MCF 10A (cell line): ENCODE measurements around the gene ABHD16B. TPM values are rescaled to one million over a fixed set of nuclear protein-coding genes. Genes with fewer than 3 reads are reported as not detected.

Experiments
- BruUV-seq: library from RNA; stranded (reverse); fragments of 400-500 nt; replicated peaks from 2 replicates; lab custom pipeline; 2021; lab: Mats Ljungman, UMichigan
- CTCF ChIA-PET: fragments of 300-600 bp; sonication (Branson Sonifier 250); formaldehyde crosslinking; extraction: SDS; loops from one replicate; lab custom pipeline; 2021; ENCODE audit warnings: antibody characterized with exemption, inconsistent platforms; lab: Yijun Ruan, JAX
- POLR2A ChIA-PET: fragments of 300-600, 350-650 bp; sonication (Branson Sonifier 250); formaldehyde crosslinking; extraction: SDS; loops from one replicate; lab custom pipeline; 2020; ENCODE audit warnings: antibody characterized with exemption, inconsistent platforms; lab: Yijun Ruan, JAX
- DNase-seq: peaks from one replicate; pipeline ENCODE4 v3.0.0-alpha.2; 2018; ENCODE audit not compliant: unreplicated experiment
- H3K27ac Mint-ChIP-seq: one replicate; pipeline ENCODE4 v1.8.0; 2022; ENCODE audit warnings: mild to moderate bottlenecking, low read depth, mixed read lengths; ENCODE audit not compliant: unreplicated experiment
- H3K27me3 Mint-ChIP-seq: one replicate; pipeline ENCODE4 v1.8.0; 2022; ENCODE audit warnings: mixed read lengths; ENCODE audit not compliant: insufficient read depth, unreplicated experiment
- H3K36me3 Mint-ChIP-seq: one replicate; pipeline ENCODE4 v1.8.0; 2022; ENCODE audit warnings: mild to moderate bottlenecking, moderate library complexity, mixed read lengths; ENCODE audit not compliant: insufficient read depth, unreplicated experiment
- H3K4me1 Mint-ChIP-seq: one replicate; pipeline ENCODE4 v1.8.0; 2022; ENCODE audit warnings: mixed read lengths; ENCODE audit not compliant: insufficient read depth, unreplicated experiment
- H3K4me3 Mint-ChIP-seq: one replicate; pipeline ENCODE4 v1.8.0; 2022; ENCODE audit warnings: mild to moderate bottlenecking, moderate library complexity, mixed read lengths; ENCODE audit not compliant: unreplicated experiment
- H3K9me3 Mint-ChIP-seq: one replicate; pipeline ENCODE4 v1.8.0; 2022; ENCODE audit warnings: mixed read lengths; ENCODE audit not compliant: unreplicated experiment
- intact Hi-C: fragments of 100-400 bp; cut with micrococcal nuclease; formaldehyde crosslinking; loops from 2 replicates; pipeline ENCODE4 v1.14.1; 2022
- total RNA-seq: library from RNA; stranded (reverse); gene quantifications from 2 replicates; pipeline ENCODE4 v1.2.3, GENCODE V29; 2022
- TF ChIP-seq, protein P1 (sequence below): fragments of 200-600 bp; IDR thresholded peaks from one replicate; pipeline ENCODE4 v1.8.0; 2022; ENCODE audit warnings: antibody characterized with exemption, mild to moderate bottlenecking; ENCODE audit not compliant: unreplicated experiment

Gene ABHD16B
- total RNA-seq, 1 experiment from 2014 or later = not detected

DNA sequence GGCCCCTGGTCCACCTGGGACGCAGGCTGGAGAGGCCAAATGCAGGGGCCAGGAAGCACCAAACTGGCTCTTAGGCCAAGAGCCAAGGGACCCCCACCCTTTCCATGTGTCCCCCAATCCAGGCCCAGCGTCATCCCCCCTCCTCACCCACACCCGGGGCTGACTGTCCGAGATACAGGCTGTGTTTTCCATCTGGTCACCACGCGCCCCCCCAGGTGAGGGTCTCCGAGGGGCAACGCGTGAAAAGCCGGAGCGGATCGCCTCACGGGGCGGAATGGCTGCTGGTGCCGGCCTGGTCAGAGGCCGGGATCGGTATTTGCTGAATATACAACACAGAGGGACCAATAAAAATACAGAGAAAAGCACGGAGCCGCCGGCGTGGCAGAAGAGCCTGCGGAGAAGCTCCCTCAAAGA lies 5.2 kb upstream of the ABHD16B start:
- TF ChIP-seq, protein P1, sequence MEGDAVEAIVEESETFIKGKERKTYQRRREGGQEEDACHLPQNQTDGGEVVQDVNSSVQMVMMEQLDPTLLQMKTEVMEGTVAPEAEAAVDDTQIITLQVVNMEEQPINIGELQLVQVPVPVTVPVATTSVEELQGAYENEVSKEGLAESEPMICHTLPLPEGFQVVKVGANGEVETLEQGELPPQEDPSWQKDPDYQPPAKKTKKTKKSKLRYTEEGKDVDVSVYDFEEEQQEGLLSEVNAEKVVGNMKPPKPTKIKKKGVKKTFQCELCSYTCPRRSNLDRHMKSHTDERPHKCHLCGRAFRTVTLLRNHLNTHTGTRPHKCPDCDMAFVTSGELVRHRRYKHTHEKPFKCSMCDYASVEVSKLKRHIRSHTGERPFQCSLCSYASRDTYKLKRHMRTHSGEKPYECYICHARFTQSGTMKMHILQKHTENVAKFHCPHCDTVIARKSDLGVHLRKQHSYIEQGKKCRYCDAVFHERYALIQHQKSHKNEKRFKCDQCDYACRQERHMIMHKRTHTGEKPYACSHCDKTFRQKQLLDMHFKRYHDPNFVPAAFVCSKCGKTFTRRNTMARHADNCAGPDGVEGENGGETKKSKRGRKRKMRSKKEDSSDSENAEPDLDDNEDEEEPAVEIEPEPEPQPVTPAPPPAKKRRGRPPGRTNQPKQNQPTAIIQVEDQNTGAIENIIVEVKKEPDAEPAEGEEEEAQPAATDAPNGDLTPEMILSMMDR = no peak
- Mint-ChIP-seq H3K27ac (no peak overlapping the region), H3K36me3 (peaks cover 18% of the 10 kb centered on the region), H3K4me3 (no peak overlapping the region), H3K9me3 (no peaks in the 10 kb centered on the region), H3K4me1 (no peaks in the 10 kb centered on the region), H3K27me3 (peaks cover 5% of the 10 kb centered on the region)
- intact Hi-C loops = no loop called here
- DNase-seq = no peak
- ChIA-PET CTCF (no interaction called here), POLR2A (interaction anchor here (4.0 kb wide), 1 partner anchor 9 kb away, joined by 22 read pairs; the partner anchor contains the start of gene TPD52L2)
- no TSS peak for BruUV-seq

DNA sequence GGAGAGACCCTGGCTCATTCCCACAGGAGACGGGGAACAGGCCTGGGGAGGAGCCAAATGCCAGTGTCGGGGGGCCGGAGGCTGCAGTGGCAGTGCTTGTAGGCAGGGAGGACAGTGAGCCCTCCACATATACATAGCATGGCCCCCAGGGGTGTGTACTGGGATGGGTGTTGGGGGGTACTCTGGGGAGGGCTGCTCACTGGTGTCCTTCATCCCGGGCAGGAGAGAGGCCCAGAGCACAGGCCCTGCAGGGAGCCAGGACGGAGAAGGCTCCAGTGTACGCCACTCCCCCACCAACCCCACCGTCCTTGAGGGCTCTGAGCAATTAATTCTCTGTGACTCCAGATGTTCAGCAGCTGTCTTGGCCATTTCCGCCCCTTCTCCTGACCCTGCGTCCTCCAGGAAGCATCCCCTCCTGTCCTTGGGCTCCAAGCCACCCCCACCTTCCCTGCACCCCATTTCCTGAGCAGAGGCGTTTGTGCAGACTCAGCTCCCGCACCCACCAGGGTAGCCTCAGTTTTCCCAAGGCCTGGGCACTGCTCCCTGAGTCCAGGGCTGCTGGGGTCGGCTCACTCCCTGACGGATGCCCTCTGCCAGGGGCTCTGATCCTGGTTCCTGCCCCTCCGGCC lies 3.4 kb upstream of the ABHD16B start:
- Mint-ChIP-seq H3K27me3 (no peaks in the 10 kb centered on the region), H3K9me3 (no peaks in the 10 kb centered on the region), H3K4me3 (no peak overlapping the region), H3K4me1 (no peaks in the 10 kb centered on the region), H3K36me3 (peaks cover 19% of the 10 kb centered on the region), H3K27ac (peak overlapping the region; percentile 59)
- BruUV-seq = no TSS peak
- ChIA-PET CTCF (interaction anchor here (0.6 to 0.8 kb wide), 3 partner anchors 72 to 338 kb away, joined by 3 to 5 read pairs (median 3); no protein-coding TSS in a partner anchor), POLR2A (no interaction called here)
- TF ChIP-seq, protein P1 = no peak
- no peak for DNase-seq
- intact Hi-C loops = no loop called here

DNA sequence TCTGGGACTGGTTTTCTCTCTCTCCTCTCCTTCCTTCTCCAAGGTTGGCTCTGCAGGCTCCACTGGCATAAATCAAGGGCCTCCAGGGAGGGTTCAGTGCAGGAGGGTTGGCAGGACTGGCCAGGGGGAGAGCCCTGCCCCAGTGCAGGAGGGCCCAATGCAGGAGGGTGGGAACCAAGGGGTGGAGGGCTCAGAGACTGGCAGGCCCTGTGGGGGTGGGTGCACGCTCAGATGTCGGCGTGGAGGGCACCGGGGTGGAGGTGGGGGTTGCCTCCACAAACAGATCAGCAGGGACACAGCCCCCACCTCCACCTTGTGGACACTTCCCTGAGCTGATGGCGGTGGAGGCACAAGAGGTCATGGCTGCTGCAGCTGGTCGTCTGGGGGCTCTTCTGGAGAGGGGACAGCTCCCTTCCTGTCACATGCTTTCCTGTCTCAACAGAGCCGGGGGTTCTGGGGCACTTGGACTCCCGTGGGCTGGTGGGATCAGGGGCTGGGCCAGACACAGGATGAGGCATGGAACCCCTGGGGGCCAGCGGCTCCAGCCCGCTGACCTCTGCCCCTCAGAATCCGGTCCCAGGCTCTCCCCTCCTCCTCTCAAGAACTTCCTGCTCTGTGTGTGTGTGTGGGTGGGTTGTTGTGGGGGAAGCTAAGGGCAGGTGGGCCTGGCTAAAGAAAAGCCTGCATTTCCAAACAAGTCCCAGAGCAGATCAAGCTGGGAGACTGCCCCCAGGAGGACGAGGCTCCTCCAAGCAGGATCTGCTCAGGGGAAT lies 2.7 kb upstream of the ABHD16B start:
- TF ChIP-seq, protein P1 = no peak
- Mint-ChIP-seq H3K27me3 (no peaks in the 10 kb centered on the region), H3K4me1 (peaks cover 6% of the 10 kb centered on the region), H3K4me3 (no peak overlapping the region), H3K27ac (peak overlapping the region; percentile 59), H3K9me3 (no peaks in the 10 kb centered on the region), H3K36me3 (peaks cover 23% of the 10 kb centered on the region)
- no TSS peak for BruUV-seq
- no peak for DNase-seq
- ChIA-PET POLR2A (no interaction called here), CTCF (no interaction called here)
- intact Hi-C loops = no loop called here

DNA sequence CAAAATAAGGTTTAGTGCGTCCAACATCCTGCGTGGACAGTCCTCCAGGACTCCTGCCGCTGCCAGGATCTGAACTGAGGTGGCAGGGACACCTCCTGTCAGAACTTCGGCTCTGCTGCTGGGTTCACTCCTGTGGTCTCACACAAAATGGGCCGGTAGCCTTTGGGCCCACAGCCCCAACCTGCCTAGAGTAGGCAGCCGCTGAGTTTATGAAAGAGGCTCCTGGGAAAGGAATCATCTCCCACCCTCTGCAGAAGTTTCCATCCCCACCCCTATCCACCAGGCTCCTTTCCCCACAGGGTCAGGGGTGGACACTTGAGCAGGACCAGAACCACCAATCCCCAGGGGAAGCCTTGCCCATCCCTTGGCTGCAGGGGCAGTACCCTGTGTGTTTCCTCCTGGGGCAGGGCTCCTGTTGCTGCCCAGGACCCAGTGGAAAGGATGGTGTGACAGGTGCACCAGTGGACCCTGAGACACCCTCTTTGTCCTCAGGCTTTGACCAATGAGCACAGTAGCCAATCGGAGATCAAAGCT lies 2.1 kb upstream of the ABHD16B start:
- Mint-ChIP-seq H3K36me3 (peaks cover 24% of the 10 kb centered on the region), H3K27ac (no peak overlapping the region), H3K9me3 (no peaks in the 10 kb centered on the region), H3K4me3 (no peak overlapping the region), H3K27me3 (no peaks in the 10 kb centered on the region), H3K4me1 (peaks cover 9% of the 10 kb centered on the region)
- no TSS peak for BruUV-seq
- TF ChIP-seq, protein P1 = no peak
- intact Hi-C loops = no loop called here
- ChIA-PET CTCF (no interaction called here), POLR2A (interaction anchor here (0.7 kb wide), 1 partner anchor 185 kb away, joined by 3 read pairs; no protein-coding TSS in a partner anchor)
- DNase-seq = no peak
